NCI-H1930 (cell line): ENCODE measurements around the gene GORAB.

Source experiments
- DNase-seq, 2 experiments: peaks; one replicate each; lab custom pipeline; 2025; lab: John Stamatoyannopoulos, UW

GORAB gene, protein sequence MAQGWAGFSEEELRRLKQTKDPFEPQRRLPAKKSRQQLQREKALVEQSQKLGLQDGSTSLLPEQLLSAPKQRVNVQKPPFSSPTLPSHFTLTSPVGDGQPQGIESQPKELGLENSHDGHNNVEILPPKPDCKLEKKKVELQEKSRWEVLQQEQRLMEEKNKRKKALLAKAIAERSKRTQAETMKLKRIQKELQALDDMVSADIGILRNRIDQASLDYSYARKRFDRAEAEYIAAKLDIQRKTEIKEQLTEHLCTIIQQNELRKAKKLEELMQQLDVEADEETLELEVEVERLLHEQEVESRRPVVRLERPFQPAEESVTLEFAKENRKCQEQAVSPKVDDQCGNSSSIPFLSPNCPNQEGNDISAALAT

GRCh38 chr1:170531758-170532657 lies at the start of gene GORAB:
Gene GORAB, plus strand, starts transcription at chr1:170532166. Its CDS starts 58 bp downstream, at chr1:170532224.
- DNase-seq, result peak; percentile 72 to 80

GRCh38 chr1:170483051-170483450 lies 48.9 kb upstream of the GORAB start:
- DNase-seq, result no peak

DNA sequence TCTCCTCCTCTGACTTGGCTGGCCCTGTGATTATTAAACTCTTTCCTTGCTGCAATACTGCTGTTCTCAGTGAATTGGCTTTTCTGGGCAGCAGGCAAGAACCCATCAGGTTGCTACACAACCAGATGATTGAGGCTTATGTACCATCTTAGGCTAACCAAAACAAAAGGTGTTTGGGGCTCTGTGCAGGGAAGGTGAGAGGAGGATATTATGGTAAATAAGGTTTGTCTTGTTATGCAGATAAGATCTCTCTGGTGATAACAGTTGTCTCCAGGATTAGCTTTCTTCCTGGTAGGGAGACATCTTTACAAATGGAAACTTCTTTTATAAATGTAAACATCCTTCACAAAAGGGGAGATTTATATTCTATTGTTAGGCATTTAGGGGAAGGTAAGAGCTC lies 44.5 kb upstream of the GORAB start:
- no peak for DNase-seq

DNA sequence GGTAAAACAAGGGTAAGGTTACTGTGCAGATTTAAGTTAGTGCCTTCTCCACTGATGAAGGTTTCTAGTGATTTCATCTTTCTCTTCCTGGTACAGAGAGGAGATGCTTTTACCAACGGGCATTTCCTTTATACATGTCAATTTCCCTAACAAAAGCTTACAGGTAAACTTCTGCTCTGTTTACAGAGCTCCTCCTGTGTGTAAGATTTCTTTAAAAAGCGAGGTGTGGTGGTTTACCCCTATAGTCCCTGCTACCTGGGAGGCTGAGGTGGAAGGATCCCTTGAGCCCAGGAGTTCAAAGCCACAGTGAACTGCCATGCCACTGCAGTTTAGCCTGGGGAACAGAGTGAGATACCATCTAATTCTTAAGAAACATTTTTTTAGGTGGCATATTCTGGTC lies 40.7 kb upstream of the GORAB start:
- no peak for DNase-seq

GRCh38 chr1:170494369-170494768 lies 37.6 kb upstream of the GORAB start:
- no peak for DNase-seq

DNA sequence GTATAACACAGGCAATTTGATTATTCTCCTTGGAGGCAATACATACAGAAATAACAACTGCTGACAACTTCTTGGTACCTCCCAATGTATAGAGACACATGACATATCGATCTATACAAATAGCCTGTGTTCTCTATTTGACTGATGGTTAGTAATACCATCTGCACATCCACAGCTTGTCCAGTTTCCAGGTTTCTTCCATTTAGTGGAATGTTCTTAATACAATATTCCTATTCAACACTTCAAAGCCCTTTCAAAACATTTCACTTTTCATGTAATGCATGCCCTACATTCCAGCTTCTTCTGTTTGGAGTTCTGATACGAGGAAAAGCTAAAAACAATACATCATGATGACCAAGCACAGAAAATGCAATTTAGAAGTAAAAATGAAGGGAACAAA lies 37.0 kb upstream of the GORAB start:
- DNase-seq, result no peak

DNA sequence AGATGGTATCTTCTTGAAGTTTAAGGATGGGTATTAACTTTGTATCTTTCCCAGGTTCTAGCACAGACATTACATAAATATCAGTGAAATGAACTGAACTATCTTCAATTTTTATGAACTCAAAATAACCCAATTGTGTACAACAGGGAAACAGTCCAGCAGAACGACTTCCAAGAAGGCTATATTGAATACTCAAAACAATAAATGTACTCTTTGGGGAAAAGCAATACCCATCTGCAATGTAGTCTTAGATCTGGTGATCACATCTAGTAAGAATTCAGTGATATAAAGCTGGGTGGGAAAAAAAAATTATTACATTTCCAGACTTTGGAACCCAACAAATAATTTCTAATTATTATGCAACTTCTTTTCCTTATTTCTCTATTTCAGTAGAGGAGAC lies 33.1 kb upstream of the GORAB start:
- no peak for DNase-seq

GRCh38 chr1:170503665-170504064 lies 28.3 kb upstream of the GORAB start:
- no peak for DNase-seq

DNA sequence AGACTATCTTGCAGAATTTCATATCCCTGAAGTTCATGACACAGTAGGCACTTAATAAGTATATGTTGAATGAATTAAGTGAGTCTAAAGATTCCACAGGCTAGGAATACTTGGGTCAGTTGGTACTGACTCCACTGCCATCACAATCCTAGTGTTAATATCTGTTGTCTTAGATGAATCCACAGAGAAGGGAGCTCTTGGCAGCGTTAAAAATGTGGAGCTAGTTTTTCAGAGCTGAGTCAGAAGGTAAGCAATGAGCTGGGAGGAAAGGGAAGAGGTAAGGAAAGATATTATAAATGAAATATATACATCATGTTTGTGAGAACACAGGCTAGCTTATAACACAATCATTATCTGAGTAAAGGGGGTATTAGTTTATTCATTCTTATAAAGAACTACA lies 21.8 kb upstream of the GORAB start:
- DNase-seq, result no peak

- no peak for DNase-seq
Observed at GRCh38 chr1:170511038-170511437, 20.9 kb upstream of the GORAB start.

DNA sequence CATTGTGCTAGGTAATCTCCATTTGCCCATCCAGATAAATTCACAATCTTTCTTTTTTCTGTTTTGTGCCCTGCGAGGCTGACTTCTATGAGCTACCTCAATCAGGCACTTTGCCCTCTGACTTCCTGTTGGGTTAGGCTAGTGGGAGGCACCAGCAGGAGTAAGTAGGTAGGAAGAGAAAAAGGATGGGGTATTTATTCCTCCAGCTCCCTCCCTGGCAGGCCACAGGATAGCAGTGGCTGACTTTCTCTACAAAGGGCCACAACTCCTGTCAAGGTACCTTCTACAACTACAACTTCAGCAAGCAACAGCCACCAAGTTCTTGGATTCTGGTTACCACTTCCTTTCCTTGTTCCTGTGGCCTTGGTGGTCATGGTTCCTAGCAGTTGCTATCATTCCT lies 18.8 kb upstream of the GORAB start:
- no peak for DNase-seq

DNA sequence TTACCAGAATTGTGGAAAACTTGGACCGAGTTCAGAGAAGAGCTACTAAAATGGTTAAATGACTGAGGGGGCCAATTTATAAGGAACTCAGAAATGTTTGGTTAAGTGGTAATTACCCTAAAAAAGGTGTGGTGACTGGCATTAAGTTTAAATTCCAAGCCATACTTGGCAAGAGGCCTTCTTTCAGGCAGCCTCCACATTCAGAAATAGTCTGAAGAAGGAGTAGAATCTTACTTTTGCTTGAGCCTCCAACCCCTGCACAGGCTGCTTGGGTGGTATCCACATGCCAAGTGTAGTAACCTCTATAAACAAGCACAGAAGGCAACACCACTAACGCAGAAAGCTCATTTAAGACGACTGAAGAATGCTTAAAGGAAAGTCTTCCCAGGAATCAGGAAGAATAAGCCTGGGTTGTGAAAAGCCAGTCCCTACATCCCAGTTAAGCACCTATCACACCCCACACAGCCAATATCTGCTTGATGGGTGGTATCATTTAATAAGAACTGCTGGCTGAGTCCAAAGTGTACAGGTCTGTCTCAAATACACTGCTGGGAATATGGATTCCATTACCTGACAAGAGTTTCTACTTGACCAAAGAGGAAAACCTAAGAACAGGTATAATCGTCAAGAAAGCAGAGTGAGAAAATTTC lies 13.7 kb upstream of the GORAB start:
- no peak for DNase-seq

GRCh38 chr1:170518965-170519364 lies 13.0 kb upstream of the GORAB start:
- no peak for DNase-seq

- no peak for DNase-seq
Observed at GRCh38 chr1:170520601-170521000, 11.4 kb upstream of the GORAB start.

DNA sequence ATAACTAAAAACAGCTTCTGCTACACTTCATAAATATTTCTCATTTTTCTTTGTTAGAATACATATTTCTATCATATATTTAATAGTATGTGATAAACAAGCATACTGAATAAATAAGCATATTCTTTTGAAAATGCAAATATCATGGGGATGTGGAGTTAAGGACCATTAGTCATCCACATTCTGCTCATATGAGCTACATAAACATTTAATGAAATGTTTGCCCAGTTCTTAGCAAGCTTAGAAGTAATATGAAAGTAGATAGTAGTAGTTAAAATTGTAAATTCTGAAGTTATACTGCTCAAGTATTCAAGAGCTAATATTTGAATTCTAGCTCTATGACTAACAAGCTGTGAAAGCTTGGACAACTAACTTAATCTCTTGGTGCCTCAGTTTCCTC lies 10.1 kb upstream of the GORAB start:
- DNase-seq, result no peak

DNA sequence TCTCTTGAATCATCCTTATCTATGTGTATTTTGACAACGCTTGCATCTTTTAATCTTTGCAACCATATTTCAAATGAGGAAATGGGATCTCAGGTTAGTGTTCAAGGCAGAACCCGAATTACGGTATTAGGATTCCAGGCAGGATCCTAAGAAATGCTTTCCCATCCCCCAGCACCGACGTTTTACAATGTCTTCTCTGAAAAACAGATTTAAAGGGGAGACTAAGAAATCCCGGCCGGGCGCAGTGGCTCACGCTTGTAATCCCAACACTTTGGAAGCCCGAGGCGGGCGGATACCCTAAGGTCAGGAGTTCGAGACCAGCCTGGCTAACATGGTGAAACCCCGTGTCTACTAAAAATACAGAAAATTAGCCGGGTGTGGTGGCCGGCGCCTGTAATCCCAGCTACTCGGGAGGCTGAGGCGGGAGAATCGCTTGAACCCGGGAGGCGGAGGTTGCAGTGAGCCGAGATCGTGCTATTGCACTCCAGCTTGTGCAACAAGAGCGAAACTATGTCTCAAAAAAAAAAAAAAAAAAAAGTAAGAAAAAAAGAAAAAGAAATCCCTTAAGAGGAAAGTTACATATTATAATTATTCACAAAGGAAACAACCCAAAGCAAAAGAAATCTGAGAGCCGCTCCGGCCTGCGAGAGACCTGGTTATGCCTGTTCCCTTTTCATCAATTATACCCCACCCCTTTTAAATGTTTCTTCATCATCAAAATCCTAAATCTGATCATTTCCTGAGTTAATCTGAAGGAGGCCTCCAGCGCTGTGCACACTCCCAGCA lies 801 bp upstream of the GORAB start:
- no peak for DNase-seq

- no peak for DNase-seq
Observed at GRCh38 chr1:170533298-170533697, 1.3 kb downstream of the GORAB start.

DNA sequence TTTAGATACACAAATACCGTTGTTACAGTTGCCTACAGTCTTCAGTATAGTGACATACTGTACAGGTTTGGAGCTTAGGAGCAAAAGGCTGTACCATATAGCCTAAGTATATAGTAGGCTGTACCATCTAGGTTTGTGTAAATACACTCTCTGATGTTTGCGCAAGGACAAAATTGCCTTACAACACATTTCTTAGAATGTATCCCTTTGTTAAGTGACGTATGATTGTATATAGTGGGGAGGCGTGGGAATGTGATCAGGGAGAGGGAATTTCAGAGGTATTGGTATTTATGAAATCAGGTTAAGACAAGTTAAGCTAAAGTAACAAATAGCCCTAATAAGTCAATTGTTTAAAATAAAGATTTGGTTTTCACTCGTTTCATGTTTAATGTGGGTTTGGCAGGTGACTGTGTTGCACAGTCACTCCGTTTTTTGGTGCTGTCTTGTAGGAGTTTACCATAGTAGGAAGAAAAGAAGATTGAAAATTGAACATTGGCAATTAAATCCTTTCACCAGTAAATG lies 2.7 kb downstream of the GORAB start:
- no peak for DNase-seq

- DNase-seq, result no peak
Observed at GRCh38 chr1:170535418-170535817, 3.5 kb downstream of the GORAB start.

DNA sequence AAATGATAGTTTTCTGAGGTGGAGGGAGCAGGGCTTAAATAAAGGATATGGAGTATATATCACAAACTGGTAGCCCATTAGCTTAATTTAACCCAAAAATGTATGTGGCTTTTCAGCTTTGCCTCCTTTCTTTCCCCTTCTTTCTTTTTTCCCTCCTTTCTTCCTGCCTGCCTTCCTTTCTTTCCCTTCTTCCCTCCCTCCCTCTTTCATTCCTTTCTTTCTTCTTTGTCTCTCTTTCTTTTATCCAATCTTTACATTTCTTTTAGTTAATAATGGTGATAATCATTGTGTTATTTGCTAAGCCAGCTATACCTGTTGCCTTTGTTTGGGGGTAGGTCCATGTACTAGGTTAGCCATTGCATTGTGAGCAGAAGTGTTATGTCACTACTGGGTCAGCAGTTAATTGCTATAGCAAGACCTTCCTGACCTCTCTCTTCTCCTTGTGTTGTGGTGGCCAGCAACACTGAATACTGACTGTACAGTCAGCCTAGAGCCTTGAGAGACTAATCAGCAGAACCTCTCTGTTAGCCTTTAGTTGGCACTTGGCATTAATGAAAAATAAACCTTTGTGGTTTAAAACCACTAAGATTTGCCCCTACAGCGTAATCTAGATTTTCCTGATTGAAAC lies 5.1 kb downstream of the GORAB start:
- no peak for DNase-seq
